HG02943 (cell line): Measurements from ENCODE around the gene KLHDC8A.
"Not testable (repeated sequence)": the region's sequence is repeated elsewhere in the genome, so short reads cannot be mapped to it uniquely, and the experiment has no call there.

Source experiments
- ATAC-seq: cut with Tn5 transposase; IDR thresholded peaks from one replicate; pipeline ENCODE4 v1.9.1; 2021; ENCODE audit warnings: mild to moderate bottlenecking, low read depth, moderate library complexity; ENCODE audit not compliant: unreplicated experiment

The KLHDC8A gene, protein sequence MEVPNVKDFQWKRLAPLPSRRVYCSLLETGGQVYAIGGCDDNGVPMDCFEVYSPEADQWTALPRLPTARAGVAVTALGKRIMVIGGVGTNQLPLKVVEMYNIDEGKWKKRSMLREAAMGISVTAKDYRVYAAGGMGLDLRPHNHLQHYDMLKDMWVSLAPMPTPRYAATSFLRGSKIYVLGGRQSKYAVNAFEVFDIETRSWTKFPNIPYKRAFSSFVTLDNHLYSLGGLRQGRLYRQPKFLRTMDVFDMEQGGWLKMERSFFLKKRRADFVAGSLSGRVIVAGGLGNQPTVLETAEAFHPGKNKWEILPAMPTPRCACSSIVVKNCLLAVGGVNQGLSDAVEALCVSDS

DNA sequence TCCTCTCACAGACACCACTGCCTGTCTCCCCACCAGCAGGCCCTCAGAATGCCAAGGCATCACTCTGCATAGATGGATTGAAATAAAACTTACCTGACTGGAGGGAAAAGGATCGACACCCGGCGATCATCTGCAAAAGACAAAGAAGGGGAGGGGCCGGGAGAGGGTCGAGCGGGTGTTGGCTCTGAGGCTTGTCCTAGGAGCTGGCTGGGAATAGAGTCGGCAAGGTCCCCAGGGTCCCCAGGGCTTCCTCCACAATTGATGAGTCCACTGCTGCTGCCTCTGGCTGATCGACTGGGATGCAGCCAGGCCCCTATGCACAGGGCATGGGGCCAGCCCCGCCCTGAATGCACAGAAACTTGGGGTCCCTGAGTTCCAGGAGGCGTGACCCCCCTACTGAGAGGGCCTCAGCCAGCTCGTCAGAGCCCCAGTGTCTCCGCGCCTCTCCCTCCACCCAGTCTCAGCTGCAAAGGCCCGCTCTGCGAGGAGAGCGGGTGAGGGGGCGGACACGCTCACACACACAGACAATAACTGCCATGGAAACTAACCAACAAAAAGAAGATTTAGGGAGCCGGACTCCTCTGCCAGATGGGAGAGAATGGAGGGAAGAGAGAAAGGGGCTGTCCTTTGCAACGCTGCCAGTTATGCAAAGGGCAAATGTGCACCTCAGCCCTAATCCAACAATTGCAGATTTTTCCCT is at the start of gene KLHDC8A:
Gene KLHDC8A (minus strand): TSS at position 483 of the 700 bp plus-strand sequence. CDS start 13,318 bp downstream, outside the sequence.
- no peak for ATAC-seq

DNA sequence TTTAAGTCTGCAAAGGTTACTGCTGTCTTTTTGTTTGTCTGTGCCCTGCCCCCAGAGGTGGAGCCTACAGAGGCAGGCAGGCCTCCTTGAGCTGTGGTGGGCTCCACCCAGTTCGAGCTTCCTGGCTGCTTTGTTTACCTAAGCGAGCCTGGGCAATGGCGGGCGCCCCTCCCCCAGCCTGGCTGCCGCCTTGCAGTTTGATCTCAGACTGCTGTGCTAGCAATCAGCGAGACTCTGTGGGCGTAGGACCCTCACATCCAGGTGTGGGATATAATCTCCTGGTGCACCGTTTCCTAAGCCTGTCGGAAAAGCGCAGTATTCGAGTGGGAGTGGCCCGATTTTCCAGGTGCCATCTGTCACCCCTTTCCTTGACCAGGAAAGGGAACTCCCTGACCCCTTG is 49.5 kb upstream of the KLHDC8A start:
- not testable (repeated sequence) for ATAC-seq

DNA sequence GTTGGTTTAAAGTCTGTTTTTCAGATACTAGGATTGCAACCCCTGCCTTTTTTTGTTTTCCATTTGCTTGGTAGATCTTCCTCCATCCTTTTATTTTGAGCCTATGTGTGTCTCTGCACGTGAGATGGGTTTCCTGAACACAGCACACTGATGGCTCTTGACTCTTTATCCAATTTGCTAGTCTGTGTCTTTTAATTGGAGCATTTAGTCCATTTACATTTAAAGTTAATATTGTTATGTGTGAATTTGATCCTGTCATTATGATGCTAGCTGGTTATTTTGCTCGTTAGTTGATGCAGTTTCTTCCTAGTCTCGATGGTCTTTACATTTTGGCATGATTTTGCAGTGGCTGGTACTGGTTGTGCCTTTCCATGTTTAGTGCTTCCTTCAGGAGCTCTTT is 47.8 kb upstream of the KLHDC8A start:
- ATAC-seq, result not testable (repeated sequence)

DNA sequence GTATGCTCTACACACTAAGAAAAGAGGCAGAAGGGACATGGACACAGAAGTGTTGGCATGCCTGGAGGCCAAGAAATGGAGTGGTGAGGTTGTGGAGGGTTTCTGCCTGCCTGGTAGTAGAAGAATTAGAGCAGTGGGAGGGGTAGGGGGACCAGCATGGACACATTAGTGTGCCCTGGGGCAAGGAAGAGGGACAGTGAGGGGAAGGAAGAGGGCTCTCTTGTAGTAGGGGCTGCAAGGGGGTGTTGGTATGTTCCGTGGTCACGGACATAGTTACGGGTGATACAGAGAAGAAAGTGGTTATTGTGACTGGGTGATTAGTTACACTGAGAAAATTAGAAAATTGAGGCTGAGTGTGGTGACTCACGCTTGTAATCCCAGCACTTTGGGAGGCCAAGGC is 41.9 kb upstream of the KLHDC8A start:
- no peak for ATAC-seq

DNA sequence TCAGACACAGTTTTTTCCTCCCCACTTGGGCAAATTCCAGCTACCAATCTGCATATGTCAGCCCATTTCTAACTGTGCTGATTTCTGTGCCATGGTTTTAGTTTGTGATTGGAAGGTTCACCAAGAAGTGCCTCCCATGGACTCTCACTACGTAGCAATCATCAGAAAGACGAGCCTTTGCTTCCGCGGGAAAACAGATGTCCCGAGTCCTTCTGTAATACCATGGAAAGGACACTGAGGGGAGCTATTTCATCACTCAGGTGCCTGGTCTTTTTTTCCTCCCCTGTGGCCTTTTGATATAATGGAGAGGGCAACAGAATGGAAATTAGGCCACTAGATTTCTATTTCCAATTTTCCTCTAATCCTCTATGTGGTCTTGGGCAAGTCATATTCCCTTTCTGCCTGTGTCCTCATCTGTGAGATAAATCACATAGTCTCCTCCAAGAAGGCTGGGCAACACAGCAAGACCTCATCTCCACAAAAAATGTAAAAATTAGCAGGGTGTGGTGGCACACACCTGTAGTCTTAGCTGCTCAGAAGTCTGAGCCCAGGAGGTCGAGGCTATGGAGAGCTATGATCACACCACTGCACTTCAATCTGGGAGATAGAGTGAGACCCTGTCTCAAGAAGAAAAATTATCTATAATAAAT is 40.4 kb upstream of the KLHDC8A start:
- no peak for ATAC-seq

DNA sequence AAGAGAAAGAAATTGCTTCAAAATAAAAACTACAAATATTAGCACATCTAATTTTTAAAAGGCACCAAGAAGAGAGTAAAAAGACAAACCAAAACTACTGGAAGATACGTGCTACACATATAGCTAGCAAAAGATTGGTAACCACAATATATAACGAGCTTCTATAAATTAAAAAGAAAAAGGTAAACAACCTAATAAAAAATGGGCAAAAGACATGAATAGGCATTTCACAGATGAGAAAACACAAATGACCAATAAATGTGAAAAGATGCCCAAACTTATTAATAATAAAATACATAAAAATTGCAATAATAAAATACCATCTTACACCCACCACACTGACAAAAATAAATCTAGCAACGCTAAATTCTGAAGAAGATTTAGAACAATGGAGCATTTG is 38.9 kb upstream of the KLHDC8A start:
- no peak for ATAC-seq

DNA sequence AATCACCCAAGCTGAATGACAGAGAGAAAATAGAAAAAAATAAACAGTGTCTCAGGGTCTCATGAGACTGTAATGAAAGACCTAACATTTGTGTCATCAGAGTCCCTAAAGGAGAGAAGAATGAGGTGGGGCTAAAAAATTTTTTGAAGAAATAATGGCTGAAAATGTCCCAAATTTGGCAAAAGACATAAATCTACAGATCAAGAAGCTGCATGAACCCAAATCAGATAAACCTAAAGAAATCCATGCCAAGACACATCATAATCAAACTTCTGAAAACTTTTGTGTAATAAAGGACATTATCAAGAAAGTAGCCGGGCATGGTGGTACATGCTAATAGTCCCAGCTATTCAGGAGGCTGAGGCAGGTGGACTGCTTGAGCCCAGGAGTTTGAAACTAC is 35.9 kb upstream of the KLHDC8A start:
- no peak for ATAC-seq

DNA sequence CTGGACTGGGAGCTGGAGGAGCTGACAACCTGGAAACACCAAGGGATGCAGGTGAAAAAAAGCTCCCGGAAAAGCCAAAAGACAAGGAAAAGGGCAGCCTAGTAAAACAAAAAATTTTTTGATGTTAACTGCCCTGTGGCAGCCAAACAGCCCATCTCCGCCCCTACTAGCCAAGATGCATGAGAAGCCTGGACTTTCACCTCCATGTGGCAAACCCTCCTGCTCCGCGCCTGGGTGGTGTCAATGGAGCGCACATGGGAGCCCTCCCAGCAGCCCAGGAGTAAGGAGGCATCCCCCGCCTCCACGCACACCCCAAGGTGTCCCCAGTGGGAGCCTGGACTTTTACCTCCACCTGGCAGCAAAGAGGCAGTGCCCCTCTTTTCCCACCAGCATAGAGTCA is 34.7 kb upstream of the KLHDC8A start:
- no peak for ATAC-seq

DNA sequence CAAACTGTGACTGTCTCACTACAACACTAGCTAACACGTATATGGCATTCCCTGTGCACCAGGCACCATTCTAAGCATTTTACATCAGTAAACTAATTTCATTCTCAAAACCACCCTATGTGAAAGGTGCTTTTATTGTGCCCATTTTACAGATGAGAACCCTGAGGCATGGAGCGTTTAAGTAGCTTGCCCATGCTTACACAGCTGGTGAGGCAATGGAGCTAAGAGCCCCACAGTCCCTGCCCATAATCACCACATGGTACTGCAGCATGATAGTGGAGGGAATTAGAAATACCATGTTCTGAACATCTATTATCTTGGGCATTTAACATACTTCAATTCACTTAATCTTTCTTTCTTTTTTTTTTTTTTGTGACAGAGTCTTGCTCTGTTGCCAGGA is 31.1 kb upstream of the KLHDC8A start:
- no peak for ATAC-seq

DNA sequence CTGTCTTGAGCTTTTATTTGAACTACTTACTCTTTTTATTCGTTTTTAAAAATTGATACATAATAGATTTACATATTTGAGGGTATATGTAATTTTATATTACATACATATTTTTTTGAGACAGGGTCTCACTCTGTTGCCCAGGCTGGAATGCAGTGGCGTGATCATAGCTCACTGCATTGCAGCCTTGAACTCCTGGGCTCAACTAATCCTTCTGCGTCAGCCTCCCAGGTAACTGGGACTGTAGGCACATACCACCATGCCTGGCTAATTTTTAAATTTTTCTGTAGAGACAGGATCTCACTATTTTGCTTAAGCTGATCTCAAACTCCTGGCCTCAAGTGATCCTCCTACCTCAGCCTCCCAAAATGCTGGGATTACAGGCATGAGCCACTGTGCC is 26.3 kb upstream of the KLHDC8A start:
- not testable (repeated sequence) for ATAC-seq

DNA sequence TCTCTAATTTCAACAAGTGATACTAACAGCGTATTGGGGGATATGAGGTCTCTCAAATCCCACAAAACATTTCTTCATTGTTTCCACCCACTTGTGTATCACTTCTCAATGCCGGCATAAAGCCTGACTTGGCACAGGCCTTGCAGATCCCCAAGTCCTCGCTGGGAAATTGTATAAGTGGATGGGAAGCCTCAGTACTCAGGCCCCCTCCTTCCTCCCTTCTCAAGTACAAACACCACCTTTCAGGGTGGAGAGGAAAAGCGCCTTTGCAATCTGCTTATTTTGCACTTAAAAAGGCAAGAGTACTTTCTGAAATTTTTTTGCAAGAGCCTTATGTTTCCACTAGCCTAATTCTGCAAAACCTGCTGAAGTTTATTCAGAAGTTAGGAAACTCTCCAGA is 25.8 kb upstream of the KLHDC8A start:
- no peak for ATAC-seq

DNA sequence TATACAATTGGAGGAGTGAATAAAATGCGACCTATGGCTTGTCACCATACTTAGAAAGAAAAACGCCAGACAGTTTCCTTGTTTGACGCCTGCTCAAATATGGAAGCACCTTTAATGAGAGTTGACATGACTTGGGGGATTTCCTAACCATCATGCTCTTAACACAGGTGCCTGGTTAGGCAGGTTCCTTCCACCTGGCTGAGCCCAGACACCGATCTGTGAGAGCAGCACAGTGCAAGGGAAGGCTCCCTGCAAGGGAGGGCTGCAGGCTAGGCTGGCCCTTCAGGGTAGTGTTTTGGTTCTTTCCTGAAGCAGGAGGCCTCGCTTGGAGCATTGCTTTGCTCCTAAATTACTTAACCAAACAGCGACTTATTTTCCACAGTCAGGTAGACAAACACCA is 24.6 kb upstream of the KLHDC8A start:
- ATAC-seq, result no peak

DNA sequence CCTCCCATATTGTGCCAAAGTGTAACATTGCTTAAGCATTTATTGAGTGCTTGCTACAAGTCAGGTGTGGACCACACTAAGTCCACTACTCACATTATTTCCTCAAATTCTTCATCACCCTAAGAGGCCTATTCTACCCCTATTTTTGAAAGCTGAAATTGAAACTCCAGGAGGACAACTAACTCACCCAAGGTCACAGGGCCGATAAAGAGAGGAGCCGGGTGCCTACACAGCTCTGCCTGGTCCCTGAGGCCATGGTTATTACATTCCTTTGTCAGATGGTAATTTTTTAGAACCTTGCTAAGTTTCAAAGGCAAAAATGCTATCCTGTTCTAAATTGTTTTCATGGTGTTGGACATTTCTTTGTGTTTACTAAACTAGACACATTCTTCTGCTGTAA is 24.2 kb upstream of the KLHDC8A start:
- no peak for ATAC-seq

DNA sequence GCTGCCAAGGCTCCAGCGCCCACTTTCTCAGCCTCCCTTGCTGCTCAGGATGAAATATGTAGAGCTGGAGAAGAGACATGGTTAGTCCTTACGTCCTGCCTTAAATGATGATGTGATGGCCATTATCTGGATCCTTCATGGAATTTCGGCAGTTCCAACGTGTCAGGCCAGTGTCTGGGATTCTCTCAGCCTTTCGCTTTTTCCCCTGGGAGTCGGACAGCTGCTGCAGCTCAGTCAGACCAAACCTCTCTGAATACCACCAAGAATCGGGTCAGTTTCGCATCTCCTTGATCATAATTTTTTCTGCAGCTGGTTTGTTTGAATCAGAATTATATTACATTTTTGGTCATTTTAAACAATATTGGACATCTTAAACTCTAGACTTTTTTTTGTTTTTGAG is 22.3 kb upstream of the KLHDC8A start:
- no peak for ATAC-seq

DNA sequence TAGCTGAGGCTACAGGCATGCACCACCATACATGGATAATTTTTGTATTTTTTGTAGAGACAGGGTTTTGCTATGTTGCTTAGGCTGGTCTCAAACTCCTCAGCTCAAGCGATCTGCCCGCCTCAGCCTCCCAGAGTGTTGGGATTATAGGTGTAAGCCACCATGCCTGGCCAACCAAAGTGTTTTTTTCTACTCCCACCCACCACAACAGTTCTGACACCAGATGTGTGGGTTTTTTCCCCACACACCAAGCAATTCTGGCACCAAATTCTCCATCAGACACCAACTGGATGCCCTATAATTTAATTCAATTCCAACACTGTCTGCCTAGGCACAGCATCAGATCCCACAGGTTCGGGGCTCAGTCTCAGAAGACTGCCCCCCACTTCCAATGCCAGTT is 20.6 kb upstream of the KLHDC8A start:
- ATAC-seq, result no peak

DNA sequence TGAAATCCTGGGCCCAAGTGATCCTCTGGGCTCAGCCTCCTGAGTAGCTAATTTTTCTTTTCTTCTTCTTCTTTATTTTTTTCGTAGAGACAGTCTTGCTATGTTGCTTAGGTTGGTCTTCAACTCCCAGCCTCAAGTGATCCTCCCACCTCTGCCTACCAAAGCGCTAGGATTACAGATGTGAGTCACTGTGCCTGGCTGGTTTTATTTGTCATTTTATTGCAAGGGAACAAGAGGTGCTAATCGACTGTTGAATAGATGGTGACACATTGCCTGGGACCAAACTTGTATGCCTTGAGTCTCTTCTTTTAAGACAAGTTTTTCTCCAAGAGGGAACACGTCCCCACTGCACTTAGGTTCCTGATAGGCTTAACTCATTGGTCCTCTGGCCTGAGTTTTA is 20.0 kb upstream of the KLHDC8A start:
- no peak for ATAC-seq

DNA sequence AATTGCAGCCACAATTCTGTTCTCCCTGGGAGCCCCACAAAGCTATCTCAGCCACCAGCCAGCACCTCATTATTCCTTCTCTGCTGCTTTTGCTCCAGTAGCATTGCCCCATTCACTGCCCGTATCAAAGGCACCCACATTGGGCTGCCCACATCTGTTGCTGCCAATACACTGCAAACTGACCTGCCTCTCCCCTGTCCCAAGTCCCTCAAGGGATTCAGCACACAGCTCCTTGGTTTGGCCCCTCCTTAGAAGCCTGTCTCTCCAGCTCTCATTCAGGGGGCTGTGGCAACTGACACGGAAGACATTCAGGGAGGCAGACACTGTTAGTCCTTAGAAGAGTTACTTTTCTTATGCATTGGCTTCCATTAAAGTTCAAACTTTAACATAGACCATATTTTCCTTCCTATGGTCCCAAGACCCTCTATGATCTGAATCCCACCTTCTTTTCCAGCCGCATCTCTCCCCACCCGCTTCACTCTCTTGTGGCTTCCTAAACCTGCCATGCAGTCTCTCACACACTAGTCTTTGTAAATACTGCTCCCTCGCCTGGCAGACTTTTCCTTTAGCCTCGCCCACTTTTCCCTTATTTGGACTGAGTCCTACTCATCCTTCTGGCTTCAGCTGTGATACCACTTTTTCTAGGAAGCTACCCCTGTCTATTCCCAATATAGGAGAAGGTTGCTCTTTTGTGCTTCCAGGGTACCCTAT is 19.3 kb upstream of the KLHDC8A start:
- no peak for ATAC-seq

DNA sequence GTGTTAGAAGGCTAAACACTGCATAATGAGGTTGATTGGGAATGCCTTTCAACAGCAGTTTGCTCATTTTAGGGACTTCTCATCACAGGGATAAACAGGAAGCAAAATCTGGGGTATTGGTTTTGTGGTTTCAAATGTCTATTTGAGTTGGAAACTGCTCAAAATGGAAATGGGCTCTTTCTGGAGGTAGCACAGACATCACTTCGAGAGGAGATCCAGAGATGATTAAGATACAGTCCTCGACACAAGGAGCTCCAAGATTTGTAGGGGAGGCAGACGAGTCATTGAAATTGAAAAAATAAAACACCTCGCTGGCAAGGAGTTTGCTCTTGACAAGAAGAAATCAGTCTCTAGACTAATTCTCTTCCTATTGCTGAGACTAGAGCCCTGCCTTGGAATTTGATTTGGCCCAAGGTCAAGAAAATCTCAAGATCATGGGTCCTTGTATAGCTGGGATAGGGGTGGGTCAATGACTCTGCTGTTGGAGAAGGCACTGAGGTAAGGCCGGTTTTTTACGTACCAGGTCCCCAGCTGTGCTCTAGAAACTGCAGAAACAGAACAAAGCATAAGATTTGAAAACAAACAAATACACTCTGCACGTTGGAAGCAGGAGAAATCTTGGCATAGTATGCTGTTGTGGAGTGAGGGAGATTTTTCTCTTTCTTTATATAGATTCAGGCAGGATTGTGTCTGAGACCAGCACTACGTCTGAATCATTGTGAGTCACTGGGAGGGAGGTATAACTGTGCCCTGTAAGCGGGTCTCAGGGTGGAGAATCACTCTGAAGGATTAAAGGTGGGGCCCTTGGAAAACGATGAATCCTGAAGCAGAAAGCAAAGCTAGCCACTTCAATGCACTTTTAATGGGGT is 17.7 kb upstream of the KLHDC8A start:
- no peak for ATAC-seq

DNA sequence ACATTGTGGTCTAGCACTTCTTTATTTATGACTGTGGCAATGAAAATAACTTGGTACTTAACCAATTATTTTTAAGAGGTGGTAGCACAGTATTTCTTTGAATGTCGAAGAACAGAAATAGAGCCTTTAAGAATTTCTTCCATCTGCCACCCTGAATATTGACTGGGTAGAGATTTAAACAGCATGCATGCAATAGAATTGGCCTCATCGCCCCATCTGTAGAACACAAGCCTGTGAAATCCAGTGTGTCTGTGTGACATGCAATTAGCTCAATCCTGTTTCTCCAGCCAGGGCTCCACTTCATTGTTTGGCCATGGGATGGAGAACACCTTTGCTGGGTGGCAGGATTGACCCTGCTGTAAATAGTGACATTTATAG is 17.1 kb upstream of the KLHDC8A start:
- ATAC-seq, result no peak
